Measurements from ENCODE around the gene ACBD4.

DNA sequence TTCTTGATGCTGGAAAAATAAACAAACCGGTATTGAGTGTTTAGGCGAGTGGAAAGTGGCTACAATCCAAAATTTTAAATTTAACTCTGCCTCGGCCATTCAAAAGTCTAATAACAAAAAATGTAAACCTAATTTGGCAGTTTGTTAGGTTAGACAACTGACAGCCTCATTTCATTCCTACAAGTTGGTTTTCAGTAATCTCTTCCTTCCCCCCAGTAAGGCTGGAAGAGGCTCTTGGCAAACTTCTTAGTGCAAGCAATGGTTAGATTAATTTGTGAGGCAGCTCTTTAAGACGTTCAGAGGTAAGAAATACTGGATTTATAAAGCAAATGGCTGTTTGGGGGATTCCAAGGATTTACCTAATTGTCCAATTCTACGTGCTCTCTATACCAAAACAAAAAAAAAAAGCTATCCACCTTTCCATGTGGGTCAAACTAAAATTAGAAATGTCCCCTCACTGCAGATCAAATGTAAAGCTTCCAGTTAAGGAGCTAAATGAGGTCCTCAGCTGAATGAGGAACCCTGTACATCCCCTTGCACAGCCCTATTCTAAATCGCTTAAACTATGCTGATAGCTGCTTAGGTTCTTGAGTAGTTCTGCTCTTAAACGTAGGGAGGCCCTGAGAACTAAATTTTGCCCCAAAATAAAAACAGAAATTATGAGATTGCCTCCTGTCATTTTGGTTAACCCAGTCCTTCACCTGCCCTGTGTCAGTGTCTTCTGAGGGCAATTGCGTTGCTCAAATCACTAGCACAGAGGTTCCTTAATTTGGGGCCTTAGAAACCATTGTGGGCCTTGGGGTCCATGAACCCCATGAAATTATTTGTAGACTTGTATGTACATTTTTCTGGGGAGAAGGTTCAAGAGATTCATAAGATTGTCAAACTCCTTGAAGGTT is 15.7 kb downstream of the ACBD4 start:
- no peak for TF ChIP-seq POLR2AphosphoS5 (IDR thresholded peaks at IDR 0.05; ENCODE audit: borderline replicate concordance, low read depth, low read length)
- TF ChIP-seq EZH2 (IDR thresholded peaks at IDR 0.05) = no peak
